ENCODE data around the gene PRR16.

DNA sequence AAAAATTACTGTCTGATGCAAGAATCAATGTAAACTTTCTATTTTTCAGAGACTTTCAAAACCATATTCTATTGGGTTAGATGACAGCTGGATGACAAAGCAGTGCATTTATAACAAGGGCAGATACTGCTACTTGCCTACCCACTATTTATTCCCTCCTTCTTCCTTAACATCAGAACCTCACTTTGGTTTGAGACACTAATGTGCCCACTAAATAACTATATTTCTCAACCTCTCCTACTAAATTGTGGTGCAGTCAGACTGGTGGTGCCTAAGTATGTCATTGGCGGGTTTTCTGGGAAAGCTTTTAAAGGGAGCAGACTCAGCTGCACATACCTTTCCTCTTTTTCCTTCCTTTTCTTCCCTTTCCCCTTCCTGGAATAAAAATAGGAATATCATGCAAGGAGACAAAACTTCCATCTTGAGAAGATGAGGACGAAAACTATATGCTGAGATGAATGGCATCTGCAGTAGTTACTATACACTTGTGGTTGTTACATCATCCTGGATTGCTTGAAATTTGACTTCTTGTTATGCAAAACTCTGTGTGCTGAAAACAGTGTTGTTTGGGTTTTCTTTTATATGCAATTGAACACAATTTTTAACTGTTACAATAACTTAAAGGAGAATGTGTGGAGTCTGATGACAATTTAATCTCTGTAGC is 43.8 kb downstream of the PRR16 start:
- TF ChIP-seq, protein P1, sequence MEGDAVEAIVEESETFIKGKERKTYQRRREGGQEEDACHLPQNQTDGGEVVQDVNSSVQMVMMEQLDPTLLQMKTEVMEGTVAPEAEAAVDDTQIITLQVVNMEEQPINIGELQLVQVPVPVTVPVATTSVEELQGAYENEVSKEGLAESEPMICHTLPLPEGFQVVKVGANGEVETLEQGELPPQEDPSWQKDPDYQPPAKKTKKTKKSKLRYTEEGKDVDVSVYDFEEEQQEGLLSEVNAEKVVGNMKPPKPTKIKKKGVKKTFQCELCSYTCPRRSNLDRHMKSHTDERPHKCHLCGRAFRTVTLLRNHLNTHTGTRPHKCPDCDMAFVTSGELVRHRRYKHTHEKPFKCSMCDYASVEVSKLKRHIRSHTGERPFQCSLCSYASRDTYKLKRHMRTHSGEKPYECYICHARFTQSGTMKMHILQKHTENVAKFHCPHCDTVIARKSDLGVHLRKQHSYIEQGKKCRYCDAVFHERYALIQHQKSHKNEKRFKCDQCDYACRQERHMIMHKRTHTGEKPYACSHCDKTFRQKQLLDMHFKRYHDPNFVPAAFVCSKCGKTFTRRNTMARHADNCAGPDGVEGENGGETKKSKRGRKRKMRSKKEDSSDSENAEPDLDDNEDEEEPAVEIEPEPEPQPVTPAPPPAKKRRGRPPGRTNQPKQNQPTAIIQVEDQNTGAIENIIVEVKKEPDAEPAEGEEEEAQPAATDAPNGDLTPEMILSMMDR (IDR thresholded peaks at IDR 0.05; ENCODE audit: poor library complexity), result no peak
- TF ChIP-seq EZH2 (IDR thresholded peaks at IDR 0.05; ENCODE audit: borderline replicate concordance), result no peak
- TF ChIP-seq EZH2phosphoT487 (IDR thresholded peaks at IDR 0.05; ENCODE audit: low read depth, severe bottlenecking, unreplicated experiment), result no peak
